Muscle of leg (tissue), 11 donors: Measurements from ENCODE around the gene FOSB. TPM values are rescaled to one million over a fixed set of nuclear protein-coding genes. Genes with fewer than 3 reads are reported as not detected.

Source experiments
- DNase-seq: peaks from one replicate; pipeline ENCODE4 v3.0.0; 2013
- H3K27ac ChIP-seq: one replicate; pipeline ENCODE4 v1.5.1; 2013; ENCODE audit warnings: mild to moderate bottlenecking, low read length, control low read depth
- H3K27me3 ChIP-seq: one replicate; pipeline ENCODE4 v1.6.1; 2013; ENCODE audit warnings: low read length; ENCODE audit not compliant: control insufficient read depth, insufficient read depth
- H3K36me3 ChIP-seq: one replicate; pipeline ENCODE4 v1.6.1; 2013; ENCODE audit warnings: low read length; ENCODE audit not compliant: control insufficient read depth, insufficient read depth
- H3K4me1 ChIP-seq: one replicate; pipeline ENCODE4 v1.6.1; 2013; ENCODE audit warnings: low read length; ENCODE audit not compliant: control insufficient read depth, insufficient read depth
- H3K4me3 ChIP-seq: one replicate; pipeline ENCODE4 v1.5.1; 2013; ENCODE audit warnings: low read length, control low read depth
- H3K9me3 ChIP-seq: replicated peaks from 2 replicates; pipeline ENCODE4 v1.6.1; 2013; ENCODE audit warnings: low read depth, low read length; ENCODE audit not compliant: control insufficient read depth
- WGBS: methylation state at CpG from one replicate; pipeline ENCODE4 v1.1.5; 2013; ENCODE audit warnings: missing lambda C conversion rate; ENCODE audit not compliant: insufficient coverage; 5-methylcytosine and 5-hydroxymethylcytosine counted together
- polyA plus RNA-seq, 8 donors: library from polyadenylated mRNA; unstranded; fragments of 120-200 nt; gene quantifications; one replicate each; pipeline versions ENCODE4 v1.2.1 to v1.2.3, GENCODE V29; 2013; ENCODE audit warnings: inconsistent platforms in 1 of 8, low replicate concordance in 1 of 8; ENCODE audit not compliant: insufficient read length in 8 of 8, insufficient read depth in 1 of 8
- total RNA-seq: library from RNA; stranded (reverse); fragments of 120-200 nt; gene quantifications from one replicate; pipeline ENCODE4 v1.2.4, GENCODE V29; 2013

FOSB gene
- total and polyA plus RNA-seq, 9 donors, result 16.7 to 194 (median 54.9) TPM

DNA sequence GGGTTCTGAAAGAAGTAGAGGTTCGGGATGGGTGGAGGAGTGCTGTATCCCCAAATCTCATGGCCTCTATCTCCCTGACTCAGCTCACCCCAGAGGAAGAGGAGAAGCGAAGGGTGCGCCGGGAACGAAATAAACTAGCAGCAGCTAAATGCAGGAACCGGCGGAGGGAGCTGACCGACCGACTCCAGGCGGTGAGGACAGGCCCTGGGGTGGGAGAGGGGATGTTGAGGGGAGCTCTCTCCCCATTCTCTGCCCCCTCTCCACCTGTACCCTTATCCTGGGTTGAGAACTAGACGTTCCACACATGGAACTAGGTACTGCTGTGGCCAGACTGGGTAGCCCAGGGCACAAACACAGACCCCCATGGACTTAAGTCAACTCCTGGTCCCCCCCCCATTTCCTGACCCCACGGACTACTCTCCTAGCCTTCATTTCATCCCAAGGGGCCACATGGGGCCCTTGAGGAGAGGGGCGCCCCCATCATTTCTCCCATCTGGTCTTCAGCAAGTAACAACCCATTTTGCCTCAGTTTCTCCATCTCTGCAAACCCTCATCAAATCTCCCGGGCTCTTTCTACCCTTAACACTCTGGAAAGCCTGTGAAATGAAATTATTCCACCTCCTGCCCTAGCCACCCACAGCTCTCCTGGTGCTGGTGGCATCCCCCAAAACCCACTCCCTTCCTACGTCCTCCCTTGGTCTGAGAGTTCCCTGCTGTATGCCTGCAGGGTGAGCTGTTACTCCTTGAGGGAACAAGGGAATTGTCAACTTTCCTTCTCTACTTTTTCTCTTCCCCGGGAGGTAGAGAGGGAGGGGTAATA lies 3.5 kb downstream of the FOSB start:
- Histone ChIP-seq H3K4me1 (peaks cover 50% of the 10 kb centered on the region), H3K9me3 (no peaks in the 10 kb centered on the region), H3K4me3 (peak overlapping the region; percentile 99), H3K27ac (no peak overlapping the region), H3K36me3 (peaks cover 14% of the 10 kb centered on the region), H3K27me3 (peaks cover 66% of the 10 kb centered on the region)
- WGBS, result 52% methylated on average over 3 of the region's 16 CpGs
- peak; percentile 54 for DNase-seq

DNA sequence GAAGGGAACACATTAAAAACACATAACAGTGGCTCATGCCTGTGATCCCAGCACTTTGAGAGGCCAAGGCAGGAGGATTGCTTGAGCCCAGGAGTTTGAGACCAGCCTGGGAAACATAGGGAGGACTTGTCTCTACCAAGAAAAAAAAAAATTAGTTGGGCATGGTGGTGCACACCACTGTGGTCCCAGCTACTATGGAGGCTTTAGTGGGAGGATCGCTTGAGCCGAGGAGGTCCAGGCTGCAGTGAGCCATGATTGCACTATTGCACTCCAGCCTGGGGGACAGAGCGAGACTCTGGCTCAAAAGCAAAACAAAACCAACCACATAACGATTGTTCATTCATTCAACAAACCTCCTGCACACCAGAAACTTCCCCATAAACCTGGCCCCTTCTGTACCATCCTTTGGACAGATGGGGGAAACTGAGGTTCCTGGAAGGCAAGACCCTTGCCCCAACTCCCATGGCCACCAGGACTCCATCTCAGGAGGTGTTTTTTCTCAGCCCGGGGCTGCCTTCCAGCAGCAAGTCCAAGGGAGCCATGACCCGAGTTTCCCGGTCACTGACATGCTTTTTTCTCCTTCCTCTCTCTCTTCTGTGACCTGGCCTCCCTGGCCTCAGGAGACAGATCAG lies 4.3 kb downstream of the FOSB start:
- H3K9me3 ChIP-seq, result no peaks in the 10 kb centered on the region
- no peak for DNase-seq
- 70% methylated on average over 2 of the region's 7 CpGs for WGBS
- no peak overlapping the region for H3K4me3 ChIP-seq
- no peak overlapping the region for H3K27ac ChIP-seq
- peaks cover 14% of the 10 kb centered on the region for H3K36me3 ChIP-seq
- H3K4me1 ChIP-seq, result peaks cover 49% of the 10 kb centered on the region
- H3K27me3 ChIP-seq, result peaks cover 70% of the 10 kb centered on the region

DNA sequence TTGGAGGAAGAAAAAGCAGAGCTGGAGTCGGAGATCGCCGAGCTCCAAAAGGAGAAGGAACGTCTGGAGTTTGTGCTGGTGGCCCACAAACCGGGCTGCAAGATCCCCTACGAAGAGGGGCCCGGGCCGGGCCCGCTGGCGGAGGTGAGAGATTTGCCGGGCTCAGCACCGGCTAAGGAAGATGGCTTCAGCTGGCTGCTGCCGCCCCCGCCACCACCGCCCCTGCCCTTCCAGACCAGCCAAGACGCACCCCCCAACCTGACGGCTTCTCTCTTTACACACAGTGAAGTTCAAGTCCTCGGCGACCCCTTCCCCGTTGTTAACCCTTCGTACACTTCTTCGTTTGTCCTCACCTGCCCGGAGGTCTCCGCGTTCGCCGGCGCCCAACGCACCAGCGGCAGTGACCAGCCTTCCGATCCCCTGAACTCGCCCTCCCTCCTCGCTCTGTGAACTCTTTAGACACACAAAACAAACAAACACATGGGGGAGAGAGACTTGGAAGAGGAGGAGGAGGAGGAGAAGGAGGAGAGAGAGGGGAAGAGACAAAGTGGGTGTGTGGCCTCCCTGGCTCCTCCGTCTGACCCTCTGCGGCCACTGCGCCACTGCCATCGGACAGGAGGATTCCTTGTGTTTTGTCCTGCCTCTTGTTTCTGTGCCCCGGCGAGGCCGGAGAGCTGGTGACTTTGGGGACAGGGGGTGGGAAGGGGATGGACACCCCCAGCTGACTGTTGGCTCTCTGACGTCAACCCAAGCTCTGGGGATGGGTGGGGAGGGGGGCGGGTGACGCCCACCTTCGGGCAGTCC lies 5.0 kb downstream of the FOSB start:
- H3K27ac ChIP-seq, result no peak overlapping the region
- H3K27me3 ChIP-seq, result peaks cover 72% of the 10 kb centered on the region
- H3K4me1 ChIP-seq, result peaks cover 51% of the 10 kb centered on the region
- no peak overlapping the region for H3K4me3 ChIP-seq
- WGBS, result 18% methylated on average over 29 of the region's 44 CpGs
- peaks cover 14% of the 10 kb centered on the region for H3K36me3 ChIP-seq
- DNase-seq, result peak; percentile 72
- no peaks in the 10 kb centered on the region for H3K9me3 ChIP-seq

DNA sequence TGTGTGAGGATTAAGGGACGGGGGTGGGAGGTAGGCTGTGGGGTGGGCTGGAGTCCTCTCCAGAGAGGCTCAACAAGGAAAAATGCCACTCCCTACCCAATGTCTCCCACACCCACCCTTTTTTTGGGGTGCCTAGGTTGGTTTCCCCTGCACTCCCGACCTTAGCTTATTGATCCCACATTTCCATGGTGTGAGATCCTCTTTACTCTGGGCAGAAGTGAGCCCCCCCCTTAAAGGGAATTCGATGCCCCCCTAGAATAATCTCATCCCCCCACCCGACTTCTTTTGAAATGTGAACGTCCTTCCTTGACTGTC lies 5.5 kb downstream of the FOSB start:
- Histone ChIP-seq H3K27ac (no peak overlapping the region), H3K36me3 (peaks cover 14% of the 10 kb centered on the region), H3K27me3 (peaks cover 72% of the 10 kb centered on the region), H3K9me3 (no peaks in the 10 kb centered on the region), H3K4me3 (no peak overlapping the region), H3K4me1 (peaks cover 53% of the 10 kb centered on the region)
- no peak for DNase-seq
- WGBS, result 11% methylated on average over 1 of the region's 5 CpGs

DNA sequence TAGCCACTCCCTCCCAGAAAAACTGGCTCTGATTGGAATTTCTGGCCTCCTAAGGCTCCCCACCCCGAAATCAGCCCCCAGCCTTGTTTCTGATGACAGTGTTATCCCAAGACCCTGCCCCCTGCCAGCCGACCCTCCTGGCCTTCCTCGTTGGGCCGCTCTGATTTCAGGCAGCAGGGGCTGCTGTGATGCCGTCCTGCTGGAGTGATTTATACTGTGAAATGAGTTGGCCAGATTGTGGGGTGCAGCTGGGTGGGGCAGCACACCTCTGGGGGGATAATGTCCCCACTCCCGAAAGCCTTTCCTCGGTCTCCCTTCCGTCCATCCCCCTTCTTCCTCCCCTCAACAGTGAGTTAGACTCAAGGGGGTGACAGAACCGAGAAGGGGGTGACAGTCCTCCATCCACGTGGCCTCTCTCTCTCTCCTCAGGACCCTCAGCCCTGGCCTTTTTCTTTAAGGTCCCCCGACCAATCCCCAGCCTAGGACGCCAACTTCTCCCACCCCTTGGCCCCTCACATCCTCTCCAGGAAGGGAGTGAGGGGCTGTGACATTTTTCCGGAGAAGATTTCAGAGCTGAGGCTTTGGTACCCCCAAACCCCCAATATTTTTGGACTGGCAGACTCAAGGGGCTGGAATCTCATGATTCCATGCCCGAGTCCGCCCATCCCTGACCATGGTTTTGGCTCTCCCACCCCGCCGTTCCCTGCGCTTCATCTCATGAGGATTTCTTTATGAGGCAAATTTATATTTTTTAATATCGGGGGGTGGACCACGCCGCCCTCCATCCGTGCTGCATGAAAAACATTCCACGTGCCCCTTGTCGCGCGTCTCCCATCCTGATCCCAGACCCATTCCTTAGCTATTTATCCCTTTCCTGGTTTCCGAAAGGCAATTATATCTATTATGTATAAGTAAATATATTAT lies 6.1 kb downstream of the FOSB start:
- no peaks in the 10 kb centered on the region for H3K9me3 ChIP-seq
- H3K4me1 ChIP-seq, result peaks cover 48% of the 10 kb centered on the region
- H3K4me3 ChIP-seq, result no peak overlapping the region
- peaks cover 14% of the 10 kb centered on the region for H3K36me3 ChIP-seq
- H3K27ac ChIP-seq, result no peak overlapping the region
- H3K27me3 ChIP-seq, result peaks cover 72% of the 10 kb centered on the region
- no CpG with 5 or more reads among the region's 27 CpGs for WGBS
- peak; percentile 80 for DNase-seq

DNA sequence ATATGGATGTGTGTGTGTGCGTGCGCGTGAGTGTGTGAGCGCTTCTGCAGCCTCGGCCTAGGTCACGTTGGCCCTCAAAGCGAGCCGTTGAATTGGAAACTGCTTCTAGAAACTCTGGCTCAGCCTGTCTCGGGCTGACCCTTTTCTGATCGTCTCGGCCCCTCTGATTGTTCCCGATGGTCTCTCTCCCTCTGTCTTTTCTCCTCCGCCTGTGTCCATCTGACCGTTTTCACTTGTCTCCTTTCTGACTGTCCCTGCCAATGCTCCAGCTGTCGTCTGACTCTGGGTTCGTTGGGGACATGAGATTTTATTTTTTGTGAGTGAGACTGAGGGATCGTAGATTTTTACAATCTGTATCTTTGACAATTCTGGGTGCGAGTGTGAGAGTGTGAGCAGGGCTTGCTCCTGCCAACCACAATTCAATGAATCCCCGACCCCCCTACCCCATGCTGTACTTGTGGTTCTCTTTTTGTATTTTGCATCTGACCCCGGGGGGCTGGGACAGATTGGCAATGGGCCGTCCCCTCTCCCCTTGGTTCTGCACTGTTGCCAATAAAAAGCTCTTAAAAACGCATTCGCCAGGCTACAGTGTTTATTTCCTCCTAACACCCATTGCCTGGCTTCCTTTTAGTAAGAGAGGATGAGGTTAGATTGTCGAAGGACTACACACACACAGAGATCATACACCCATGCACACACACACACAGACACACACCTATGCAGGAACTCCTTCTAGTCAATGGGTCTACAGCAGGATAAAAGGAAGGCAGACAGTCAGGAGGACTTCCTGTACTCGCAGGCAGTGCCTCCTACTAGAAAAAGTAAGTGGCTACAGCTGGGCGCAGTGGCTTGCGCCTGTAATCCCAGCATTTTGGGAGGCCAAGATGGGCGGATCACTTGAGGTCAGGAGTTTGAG lies 7.1 kb downstream of the FOSB start:
- 60% methylated on average over 14 of the region's 28 CpGs for WGBS
- peaks cover 45% of the 10 kb centered on the region for H3K4me1 ChIP-seq
- no peak overlapping the region for H3K27ac ChIP-seq
- peak; percentile 86 for DNase-seq
- H3K27me3 ChIP-seq, result peaks cover 68% of the 10 kb centered on the region
- H3K36me3 ChIP-seq, result peaks cover 14% of the 10 kb centered on the region
- H3K9me3 ChIP-seq, result no peaks in the 10 kb centered on the region
- no peak overlapping the region for H3K4me3 ChIP-seq

DNA sequence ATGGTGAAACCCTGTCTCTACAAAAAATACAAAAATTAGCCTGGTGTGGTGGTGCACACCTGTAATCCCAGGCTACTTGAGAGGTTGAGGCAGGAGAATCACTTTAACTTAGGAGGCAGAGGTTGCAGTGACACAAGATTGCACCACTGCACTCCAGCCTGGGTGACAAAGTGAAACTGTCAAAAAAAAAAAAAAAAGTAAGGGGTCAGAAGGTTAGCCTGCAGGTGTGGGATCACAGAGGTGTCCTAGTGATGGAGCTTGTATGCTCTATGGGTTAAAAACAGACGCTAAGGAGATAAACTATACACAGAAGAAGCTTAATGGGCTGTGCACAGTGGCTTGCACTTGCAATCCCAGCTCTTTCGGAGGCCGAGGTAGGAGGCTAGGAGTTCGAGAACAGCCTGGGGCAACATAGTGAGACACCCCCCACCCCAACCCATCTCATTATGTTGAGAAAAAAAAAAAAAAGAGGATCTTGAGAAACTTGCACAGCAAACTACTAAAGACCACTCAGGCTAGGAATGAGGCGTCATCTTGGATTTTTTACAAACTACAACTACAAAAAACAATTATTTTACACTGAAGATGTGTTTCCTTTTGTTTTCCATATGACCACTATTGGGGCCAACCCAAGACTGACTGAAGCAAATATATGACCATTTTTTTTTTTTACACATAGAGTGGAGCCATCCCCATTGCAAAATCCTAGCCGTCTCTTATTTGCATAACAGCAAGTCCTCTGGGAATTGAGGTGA lies 7.9 kb downstream of the FOSB start:
- Histone ChIP-seq H3K4me3 (no peak overlapping the region), H3K27me3 (peaks cover 63% of the 10 kb centered on the region), H3K27ac (no peak overlapping the region), H3K9me3 (no peaks in the 10 kb centered on the region), H3K4me1 (peaks cover 37% of the 10 kb centered on the region), H3K36me3 (peaks cover 14% of the 10 kb centered on the region)
- 60% methylated on average over 1 of the region's 6 CpGs for WGBS
- DNase-seq, result peak; percentile 90

DNA sequence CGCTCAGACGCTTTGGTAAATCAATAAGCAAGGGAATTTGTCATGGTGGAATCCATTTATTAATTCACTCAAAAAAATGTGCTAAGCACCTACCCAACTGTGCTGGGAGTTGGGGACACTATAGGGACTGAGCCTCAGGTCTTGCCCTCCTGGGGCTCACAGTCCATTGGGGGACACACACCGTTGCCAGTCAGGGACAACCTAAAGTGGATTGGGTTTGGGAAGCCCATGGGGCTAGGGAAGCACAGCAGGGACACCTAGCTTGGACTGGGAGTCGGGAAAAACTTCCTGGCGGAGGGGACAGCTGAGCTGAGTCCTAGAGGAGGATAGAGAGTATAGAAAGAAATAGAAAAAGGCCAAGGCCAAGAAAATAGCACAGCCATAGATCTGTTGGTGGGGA lies 8.5 kb downstream of the FOSB start:
- peaks cover 34% of the 10 kb centered on the region for H3K4me1 ChIP-seq
- peaks cover 57% of the 10 kb centered on the region for H3K27me3 ChIP-seq
- peaks cover 10% of the 10 kb centered on the region for H3K36me3 ChIP-seq
- H3K4me3 ChIP-seq, result no peak overlapping the region
- no peaks in the 10 kb centered on the region for H3K9me3 ChIP-seq
- WGBS, result 33% methylated on average over 3 of the region's 5 CpGs
- peak; percentile 80 for DNase-seq
- no peak overlapping the region for H3K27ac ChIP-seq
